Measurements from ENCODE around the gene CYP26C1. TPM values are rescaled to one million over a fixed set of nuclear protein-coding genes. Genes with fewer than 3 reads are reported as not detected.

The CYP26C1 gene
- total RNA-seq, 1 donor from 2014 or later: 0.27 TPM

- Histone ChIP-seq H3K27me3 (ENCODE audit: low read depth) (no peaks in the 10 kb centered on the region), H3K4me3 (no peak overlapping the region), H3K9me3 (no peaks in the 10 kb centered on the region), H3K36me3 (no peaks in the 10 kb centered on the region), H3K27ac (no peak overlapping the region), H3K4me1 (no peaks in the 10 kb centered on the region)
- DNase-seq (no peak), ATAC-seq (no peak)
- intact Hi-C loops (cut with DNase I): no loop called here
- TF ChIP-seq CTCF (IDR thresholded peaks at IDR 0.05): no peak
These were observed 27.2 kb downstream of the CYP26C1 start for GRCh38 chr10:93087846-93088245.

- no peak for ATAC-seq
- H3K4me3 ChIP-seq: no peak overlapping the region
- TF ChIP-seq CTCF (IDR thresholded peaks at IDR 0.05): no peak
- intact Hi-C loops (cut with DNase I): no loop called here
- no peaks in the 10 kb centered on the region for H3K27me3 ChIP-seq (ENCODE audit: low read depth)
- H3K4me1 ChIP-seq: no peaks in the 10 kb centered on the region
- H3K36me3 ChIP-seq: no peaks in the 10 kb centered on the region
- H3K27ac ChIP-seq: no peak overlapping the region
- no peak for DNase-seq
- no peaks in the 10 kb centered on the region for H3K9me3 ChIP-seq
These were observed 27.9 kb downstream of the CYP26C1 start for GRCh38 chr10:93088466-93088865.

DNA sequence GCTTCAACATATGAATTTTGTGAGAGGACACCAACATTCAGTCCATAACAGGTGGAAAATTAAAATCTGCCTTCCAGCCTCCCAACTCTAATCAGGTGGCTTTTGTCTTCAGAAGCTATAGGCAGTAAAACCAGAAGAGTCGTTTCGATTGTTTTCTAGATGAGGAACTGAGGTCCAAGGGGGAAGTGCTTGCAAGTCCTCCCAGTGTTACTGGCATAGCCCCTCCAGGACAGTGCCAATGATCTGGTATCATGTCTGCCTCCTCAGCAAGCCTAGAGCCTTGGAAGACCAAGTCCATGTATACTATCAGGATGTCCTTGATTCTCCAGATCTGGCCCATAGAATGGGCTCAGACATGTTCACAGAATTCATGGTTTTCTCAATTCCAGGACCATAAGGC, 30.0 kb downstream of the CYP26C1 start:
- TF ChIP-seq CTCF (IDR thresholded peaks at IDR 0.05): no peak
- H3K27ac ChIP-seq: no peak overlapping the region
- H3K9me3 ChIP-seq: no peaks in the 10 kb centered on the region
- no peaks in the 10 kb centered on the region for H3K36me3 ChIP-seq
- no peaks in the 10 kb centered on the region for H3K27me3 ChIP-seq (ENCODE audit: low read depth)
- H3K4me1 ChIP-seq: no peaks in the 10 kb centered on the region
- intact Hi-C loops (cut with DNase I): no loop called here
- H3K4me3 ChIP-seq: no peak overlapping the region
- no peak for DNase-seq
- no peak for ATAC-seq

- Histone ChIP-seq H3K4me1 (no peaks in the 10 kb centered on the region), H3K27ac (no peak overlapping the region), H3K9me3 (no peaks in the 10 kb centered on the region), H3K4me3 (no peak overlapping the region), H3K36me3 (no peaks in the 10 kb centered on the region), H3K27me3 (ENCODE audit: low read depth) (no peaks in the 10 kb centered on the region)
- ATAC-seq: no peak
- no peak for DNase-seq
- TF ChIP-seq CTCF (IDR thresholded peaks at IDR 0.05): no peak
- intact Hi-C loops (cut with DNase I): no loop called here
These were observed 31.4 kb downstream of the CYP26C1 start for GRCh38 chr10:93091960-93092359.

DNA sequence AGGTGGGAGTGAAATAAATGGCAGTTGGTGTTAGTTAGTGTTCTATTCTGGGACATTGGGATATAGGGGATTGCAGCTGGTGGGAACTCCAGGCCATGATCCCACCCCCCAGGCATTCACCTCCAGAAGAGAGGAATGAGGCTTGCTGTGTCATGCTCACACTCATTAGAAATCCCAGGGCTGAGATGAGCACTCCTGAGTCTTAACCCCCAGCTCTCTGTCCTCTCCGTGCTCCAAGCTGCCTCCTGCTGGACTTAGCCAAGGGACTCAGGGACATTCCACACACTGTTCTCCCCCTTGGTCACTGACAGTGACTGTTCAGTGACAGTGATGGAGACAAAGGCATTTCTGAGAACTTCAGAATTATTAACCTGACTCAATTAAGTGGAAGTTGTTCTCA, 34.6 kb downstream of the CYP26C1 start:
- ATAC-seq (no peak), DNase-seq (no peak)
- H3K36me3 ChIP-seq: no peaks in the 10 kb centered on the region
- H3K4me3 ChIP-seq: no peak overlapping the region
- H3K4me1 ChIP-seq: no peaks in the 10 kb centered on the region
- no peak overlapping the region for H3K27ac ChIP-seq
- H3K27me3 ChIP-seq (ENCODE audit: low read depth): no peaks in the 10 kb centered on the region
- H3K9me3 ChIP-seq: no peaks in the 10 kb centered on the region
- intact Hi-C loops (cut with DNase I): no loop called here
- TF ChIP-seq CTCF (IDR thresholded peaks at IDR 0.05): no peak

- Histone ChIP-seq H3K36me3 (no peaks in the 10 kb centered on the region), H3K27me3 (ENCODE audit: low read depth) (no peaks in the 10 kb centered on the region), H3K9me3 (no peaks in the 10 kb centered on the region), H3K27ac (no peak overlapping the region), H3K4me3 (no peak overlapping the region), H3K4me1 (no peaks in the 10 kb centered on the region)
- intact Hi-C loops (cut with DNase I): no loop called here
- no peak for DNase-seq
- TF ChIP-seq CTCF (IDR thresholded peaks at IDR 0.05): no peak
- no peak for ATAC-seq
These were observed 36.3 kb downstream of the CYP26C1 start for GRCh38 chr10:93096901-93097300.

All from lower lobe of right lung (tissue), 2 donors.